H1 (cell line): ENCODE results near the gene GRM8. TPM values are rescaled to one million over a fixed set of nuclear protein-coding genes. Genes with fewer than 3 reads are reported as not detected.

Experiments
- CTCF ChIA-PET: fragments of 300-600 bp; sonication (Branson Sonifier 250); formaldehyde crosslinking; loops from one replicate; lab custom pipeline; 2021; ENCODE audit not compliant: partially characterized antibody; lab: Charles Lee
- POLR2A ChIA-PET: fragments of 300-600 bp; sonication (Branson Sonifier 250); formaldehyde crosslinking; loops from one replicate; lab custom pipeline; 2021; ENCODE audit warnings: inconsistent platforms; ENCODE audit not compliant: partially characterized antibody; lab: Charles Lee
- DNase-seq, 2 experiments: peaks; one replicate each; pipeline versions ENCODE4 v3.0.0 to v3.0.0-alpha.2; 2010 to 2022; ENCODE audit warnings: low spot score in 2 of 2, low read depth in 1 of 2, mixed read lengths in 1 of 2
- FAIRE-seq: peaks from 2 replicates; lab custom pipeline; 2011; peaks lifted over from hg19 to GRCh38; lab: Jason Lieb, UNC
- H2AFZ ChIP-seq: 2 replicates; pipeline ENCODE4 v1.8.1; 2012; ENCODE audit warnings: low read length, inconsistent platforms
- H2AK5ac ChIP-seq: 2 replicates; pipeline ENCODE4 v1.6.1; 2013; ENCODE audit warnings: low read depth, low read length
- H2BK120ac ChIP-seq: replicated peaks from 2 replicates; pipeline ENCODE3; 2013; ENCODE audit warnings: low read depth, low read length, inconsistent platforms
- H2BK12ac ChIP-seq: 2 replicates; pipeline ENCODE4 v1.6.1; 2013; ENCODE audit warnings: low read depth, low read length
- H2BK15ac ChIP-seq: 2 replicates; pipeline ENCODE4 v1.6.1; 2013; ENCODE audit warnings: low read length
- H2BK20ac ChIP-seq: 2 replicates; pipeline ENCODE4 v1.6.1; 2013; ENCODE audit warnings: low read length
- H2BK5ac ChIP-seq: 2 replicates; pipeline ENCODE4 v1.6.1; 2013; ENCODE audit warnings: low read depth, low read length
- H3K14ac ChIP-seq: 2 replicates; pipeline ENCODE4 v1.6.1; 2013; ENCODE audit warnings: inconsistent platforms; ENCODE audit not compliant: insufficient read length
- H3K18ac ChIP-seq: 2 replicates; pipeline ENCODE4 v1.6.1; 2013; ENCODE audit warnings: low read length; ENCODE audit errors: extremely low read depth
- H3K23ac ChIP-seq: 2 replicates; pipeline ENCODE4 v1.6.1; 2013; ENCODE audit warnings: inconsistent platforms; ENCODE audit not compliant: insufficient read length
- H3K23me2 ChIP-seq: 2 replicates; pipeline ENCODE4 v1.6.1; 2013; ENCODE audit warnings: low read depth, low read length
- H3K27ac ChIP-seq: 2 replicates; pipeline ENCODE4 v1.6.1; 2011; ENCODE audit warnings: low read depth, low read length, inconsistent platforms
- H3K27me3 ChIP-seq, 4 experiments: replicated peaks in 1 of 4; 1 replicate in 1 of 4; 2 replicates in 3 of 4; pipeline versions ENCODE4 v1.6.1 to v1.8.1; 2011 to 2013; ENCODE audit warnings: low read length in 3 of 4, mild to moderate bottlenecking in 3 of 4, inconsistent platforms in 2 of 4, mixed read lengths in 2 of 4, moderate library complexity in 1 of 4; ENCODE audit not compliant: control insufficient read depth in 3 of 4, insufficient read depth in 3 of 4; ENCODE audit errors: extremely low read depth in 1 of 4
- H3K36me3 ChIP-seq, 4 experiments: 2 replicates each; pipeline versions ENCODE4 v1.6.1 to v1.8.1; 2011 to 2013; ENCODE audit warnings: mild to moderate bottlenecking in 4 of 4, low read length in 3 of 4, moderate library complexity in 2 of 4, control low read depth in 1 of 4, inconsistent platforms in 1 of 4; ENCODE audit not compliant: insufficient read depth in 4 of 4, control insufficient read depth in 2 of 4
- H3K4ac ChIP-seq: replicated peaks from 2 replicates; pipeline ENCODE3; 2013; ENCODE audit warnings: low read length, low read depth, mixed read lengths, inconsistent platforms; ENCODE audit not compliant: insufficient read length
- H3K4me1 ChIP-seq, 4 experiments: replicated peaks in 1 of 4; 1 replicate in 1 of 4; 2 replicates in 3 of 4; pipeline versions ENCODE4 v1.6.1 to v1.8.1; 2011 to 2013; ENCODE audit warnings: low read length in 3 of 4, inconsistent platforms in 2 of 4, mixed read lengths in 1 of 4; ENCODE audit not compliant: insufficient read depth in 4 of 4, control insufficient read depth in 3 of 4
- H3K4me2 ChIP-seq, 2 experiments: 2 replicates each; pipeline versions ENCODE4 v1.6.1 to v1.8.1; 2011 to 2013; ENCODE audit warnings: low read depth in 2 of 2, low read length in 2 of 2, control low read depth in 1 of 2, inconsistent platforms in 1 of 2, mild to moderate bottlenecking in 1 of 2; ENCODE audit not compliant: insufficient read depth in 1 of 2
- H3K4me3 ChIP-seq, 4 experiments: fragments of 200-600, 300-600 bp in 1 of 4; sonication (generic), shearing (Covaris generic), sonication (Bioruptor Twin) in 1 of 4; 2 replicates each; pipeline versions ENCODE4 v1.5.1 to v1.8.1; 2011 to 2016; ENCODE audit warnings: low read length in 4 of 4, low read depth in 3 of 4, control low read depth in 2 of 4, inconsistent platforms in 2 of 4, mild to moderate bottlenecking in 2 of 4, mixed read lengths in 1 of 4, moderate library complexity in 1 of 4; ENCODE audit not compliant: insufficient read depth in 2 of 4; ENCODE audit errors: extremely low read depth in 1 of 4
- H3K56ac ChIP-seq: replicated peaks from 2 replicates; pipeline ENCODE3; 2013; ENCODE audit warnings: low read depth, mild to moderate bottlenecking, mixed read lengths, low read length, inconsistent platforms; ENCODE audit not compliant: insufficient read length
- H3K79me1 ChIP-seq: 2 replicates; pipeline ENCODE4 v1.6.1; 2013; ENCODE audit warnings: low read depth, low read length, control low read depth
- H3K79me2 ChIP-seq, 2 experiments: 2 replicates each; pipeline versions ENCODE4 v1.6.1 to v1.8.1; 2012 to 2013; ENCODE audit warnings: low read length in 2 of 2, mild to moderate bottlenecking in 2 of 2, inconsistent platforms in 1 of 2; ENCODE audit not compliant: insufficient read depth in 2 of 2, control insufficient read depth in 1 of 2
- H3K9ac ChIP-seq, 4 experiments: replicated peaks in 1 of 4; 1 replicate in 1 of 4; 2 replicates in 3 of 4; pipeline versions ENCODE4 v1.6.1 to v1.8.1; 2011 to 2013; ENCODE audit warnings: low read depth in 3 of 4, low read length in 3 of 4, control low read depth in 2 of 4, mild to moderate bottlenecking in 2 of 4, moderate library complexity in 2 of 4, inconsistent platforms in 1 of 4; ENCODE audit errors: extremely low read depth in 1 of 4
- H3K9me3 ChIP-seq, 2 experiments: 2 replicates each; pipeline versions ENCODE4 v1.6.1 to v1.8.1; 2012 to 2013; ENCODE audit warnings: mild to moderate bottlenecking in 2 of 2, moderate library complexity in 2 of 2, control low read depth in 1 of 2, inconsistent platforms in 1 of 2, low read depth in 1 of 2, low read length in 1 of 2, mixed read lengths in 1 of 2; ENCODE audit not compliant: insufficient read depth in 2 of 2
- H4K20me1 ChIP-seq, 2 experiments: replicated peaks in 1 of 2; 2 replicates each; pipeline versions ENCODE3 to v1.8.1; 2011 to 2013; ENCODE audit warnings: inconsistent platforms in 2 of 2, low read length in 2 of 2, mild to moderate bottlenecking in 1 of 2; ENCODE audit not compliant: insufficient read depth in 2 of 2, control insufficient read depth in 1 of 2
- H4K5ac ChIP-seq: 2 replicates; pipeline ENCODE4 v1.6.1; 2013; ENCODE audit warnings: low read length, low read depth, mixed read lengths, inconsistent platforms; ENCODE audit not compliant: insufficient read length
- H4K8ac ChIP-seq: 2 replicates; pipeline ENCODE4 v1.8.0; 2013; ENCODE audit warnings: mild to moderate bottlenecking, moderate library complexity, low read length, inconsistent platforms; ENCODE audit not compliant: insufficient read depth; ENCODE audit errors: extremely low read depth
- H4K91ac ChIP-seq: replicated peaks from 2 replicates; pipeline ENCODE3; 2013; ENCODE audit warnings: low read length, mixed read lengths, inconsistent platforms; ENCODE audit not compliant: insufficient read length
- CBX5 ChIP-seq: fragments of 300-800, 300-1000 bp; sonication (generic); IDR thresholded peaks from 2 replicates; pipeline ENCODE4 v1.7.1; 2016; ENCODE audit warnings: antibody characterized with exemption, low read length, low read depth
- EZH2 ChIP-seq: fragments of 200-600 bp; sonication (generic); IDR thresholded peaks from 2 replicates; pipeline ENCODE4 v1.7.1; 2012; ENCODE audit warnings: low read depth, mild to moderate bottlenecking, moderate library complexity, low read length, inconsistent platforms; ENCODE audit not compliant: severe bottlenecking
- GABPA ChIP-seq: IDR thresholded peaks from 2 replicates; pipeline ENCODE4 v1.6.1; 2011; ENCODE audit warnings: mild to moderate bottlenecking, low read length, moderate library complexity, borderline replicate concordance; ENCODE audit not compliant: insufficient read depth
- TCF12 ChIP-seq: IDR thresholded peaks from 2 replicates; pipeline ENCODE4 v1.6.1; 2011; ENCODE audit warnings: low read depth, mild to moderate bottlenecking, low read length
- WGBS, 2 experiments: shearing (Covaris generic) in 1 of 2; methylation state at CpG; one replicate each; pipeline versions ENCODE4 v1.1.6 to v1.1.7; 2013 to 2015; ENCODE audit warnings: low lambda C conversion rate in 2 of 2, mixed read lengths in 2 of 2, inconsistent platforms in 1 of 2, low coverage in 1 of 2, missing lambda C conversion rate in 1 of 2; ENCODE audit not compliant: insufficient replicate concordance in 2 of 2, insufficient coverage in 1 of 2, insufficient read length in 1 of 2; ENCODE audit errors: extremely low coverage in 1 of 2, missing lambda C conversion rate in 1 of 2; 5-methylcytosine and 5-hydroxymethylcytosine counted together
- polyA plus RNA-seq, 7 experiments: library from polyadenylated mRNA; depleted of rRNA in 3 of 7; stranded (reverse) in 5 of 7; unstranded in 2 of 7; fragments of >200 nt in 5 of 7; fragments of 200-250 nt in 2 of 7; gene quantifications; 1 replicate in 5 of 7; 2 replicates in 1 of 7; 4 replicates in 1 of 7; pipeline versions ENCODE4 v1.2.1 to v1.2.3, GENCODE V29; 2011 to 2013; ENCODE audit warnings: missing spikeins in 2 of 7, mixed read lengths in 2 of 7
- total RNA-seq: library from RNA; stranded (reverse); fragmentation: NEBNext Ultra II Directional; extraction: Animal tissue kit (Norgen Biotek cat#: 25700); gene quantifications from 2 replicates; pipeline ENCODE4 v1.2.1, GENCODE V29; 2021

Gene GRM8
- total and polyA plus RNA-seq, 2 of the 8 experiments (the other 6 are each of a cell fraction or from before 2014, with no cell fraction given) = 2.6 to 2.8 TPM

- WGBS, 2 experiments = 84% methylated on average over 4 of the region's 4 CpGs; no CpG with 5 or more reads in 1 of the 2 experiments
Observed at GRCh38 chr7:126881315-126881714, 371.4 kb downstream of the GRM8 start.

More at GRCh38 chr7:126881315-126881714, 371.4 kb downstream of the GRM8 start:
- H4K91ac ChIP-seq = no peak overlapping the region
- DNase-seq = no peak
- no peak overlapping the region for H3K4ac ChIP-seq
- no peak overlapping the region for H3K18ac ChIP-seq
- H3K9me3 ChIP-seq = no peaks in the 10 kb centered on the region
- H2BK15ac ChIP-seq = no peak overlapping the region
- no peaks in the 10 kb centered on the region for H4K20me1 ChIP-seq
- H2AK5ac ChIP-seq = no peak overlapping the region
- TF ChIP-seq CBX5 = no peak
- no peak for TF ChIP-seq TCF12
- TF ChIP-seq EZH2 = no peak
- TF ChIP-seq GABPA = no peak
- H3K4me1 ChIP-seq = no peaks in the 10 kb centered on the region; a peak in 1 of 7 replicates
- no peaks in the 10 kb centered on the region for H3K23me2 ChIP-seq
- POLR2A ChIA-PET = no interaction called here
- CTCF ChIA-PET = interaction anchor here (1.6 kb wide), 1 partner anchor 27 kb away, joined by 4 read pairs; no protein-coding TSS in a partner anchor
- no peaks in the 10 kb centered on the region for H3K79me1 ChIP-seq
- no peak overlapping the region for H3K23ac ChIP-seq
- no peak overlapping the region for H3K4me2 ChIP-seq
- no peak overlapping the region for H2BK20ac ChIP-seq
- no peak overlapping the region for H3K4me3 ChIP-seq
- H2BK12ac ChIP-seq = no peak overlapping the region
- H3K79me2 ChIP-seq = no peaks in the 10 kb centered on the region
- no peak overlapping the region for H2BK5ac ChIP-seq
- no peaks in the 10 kb centered on the region for H3K36me3 ChIP-seq
- no peak overlapping the region for H2BK120ac ChIP-seq
- no peak overlapping the region for H4K5ac ChIP-seq
- no peak overlapping the region for H3K27ac ChIP-seq
- no peak overlapping the region for H4K8ac ChIP-seq
- no peak overlapping the region for H3K56ac ChIP-seq
- FAIRE-seq = no peak
- H3K27me3 ChIP-seq = no peaks in the 10 kb centered on the region
- H3K9ac ChIP-seq = no peak overlapping the region
- no peak overlapping the region for H3K14ac ChIP-seq
- H2AFZ ChIP-seq = no peak overlapping the region
